GM12873 (cell line): ENCODE measurements around the gene SYTL2.

Experiments
- TF ChIP-seq, protein P1 (sequence below): IDR thresholded peaks from 2 replicates; pipeline ENCODE4 v1.5.1; 2012; ENCODE audit warnings: low read depth, mild to moderate bottlenecking, moderate library complexity, low read length, control low read depth; ENCODE audit not compliant: insufficient read depth; ENCODE audit errors: missing control alignments

SYTL2 gene

DNA sequence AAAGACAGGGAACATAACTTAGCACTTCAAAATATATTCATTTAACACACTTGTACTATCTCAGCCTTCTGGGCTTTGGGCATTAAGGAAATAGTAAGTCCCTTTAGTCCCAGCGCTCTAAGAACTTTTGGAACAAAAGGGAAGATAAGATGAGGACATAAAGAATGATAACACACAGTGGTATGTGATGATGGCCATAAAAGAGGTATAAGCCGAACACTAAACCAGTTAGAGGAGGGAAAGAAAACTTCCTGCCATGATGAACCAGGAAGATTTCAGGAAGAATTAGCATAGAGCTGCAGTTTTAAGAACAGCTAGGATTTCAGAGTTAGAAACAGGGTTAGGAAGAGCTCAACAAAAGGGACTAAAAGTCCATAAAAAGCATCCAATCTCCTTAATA lies 11.8 kb downstream of the SYTL2 start:
- TF ChIP-seq, protein P1, sequence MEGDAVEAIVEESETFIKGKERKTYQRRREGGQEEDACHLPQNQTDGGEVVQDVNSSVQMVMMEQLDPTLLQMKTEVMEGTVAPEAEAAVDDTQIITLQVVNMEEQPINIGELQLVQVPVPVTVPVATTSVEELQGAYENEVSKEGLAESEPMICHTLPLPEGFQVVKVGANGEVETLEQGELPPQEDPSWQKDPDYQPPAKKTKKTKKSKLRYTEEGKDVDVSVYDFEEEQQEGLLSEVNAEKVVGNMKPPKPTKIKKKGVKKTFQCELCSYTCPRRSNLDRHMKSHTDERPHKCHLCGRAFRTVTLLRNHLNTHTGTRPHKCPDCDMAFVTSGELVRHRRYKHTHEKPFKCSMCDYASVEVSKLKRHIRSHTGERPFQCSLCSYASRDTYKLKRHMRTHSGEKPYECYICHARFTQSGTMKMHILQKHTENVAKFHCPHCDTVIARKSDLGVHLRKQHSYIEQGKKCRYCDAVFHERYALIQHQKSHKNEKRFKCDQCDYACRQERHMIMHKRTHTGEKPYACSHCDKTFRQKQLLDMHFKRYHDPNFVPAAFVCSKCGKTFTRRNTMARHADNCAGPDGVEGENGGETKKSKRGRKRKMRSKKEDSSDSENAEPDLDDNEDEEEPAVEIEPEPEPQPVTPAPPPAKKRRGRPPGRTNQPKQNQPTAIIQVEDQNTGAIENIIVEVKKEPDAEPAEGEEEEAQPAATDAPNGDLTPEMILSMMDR = no peak

DNA sequence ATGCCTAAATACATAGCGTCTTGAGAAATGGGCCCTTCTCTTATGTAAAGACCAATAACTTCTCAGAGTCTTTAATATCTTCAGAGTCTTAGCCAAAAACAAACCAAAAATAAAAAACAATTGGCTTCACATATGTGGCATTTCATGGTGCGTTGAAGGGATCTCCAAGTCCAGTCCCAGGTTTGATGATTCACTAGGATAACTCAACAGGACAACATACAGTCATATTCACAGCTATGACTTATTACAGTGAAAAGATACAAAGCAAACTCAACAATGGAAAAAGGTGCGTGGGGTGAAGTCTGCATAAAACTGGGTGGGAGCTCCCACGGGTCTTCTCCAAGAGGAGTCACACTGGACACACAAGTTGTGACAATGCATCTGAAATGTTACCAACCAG lies 12.6 kb downstream of the SYTL2 start:
- TF ChIP-seq, protein P1 = no peak

DNA sequence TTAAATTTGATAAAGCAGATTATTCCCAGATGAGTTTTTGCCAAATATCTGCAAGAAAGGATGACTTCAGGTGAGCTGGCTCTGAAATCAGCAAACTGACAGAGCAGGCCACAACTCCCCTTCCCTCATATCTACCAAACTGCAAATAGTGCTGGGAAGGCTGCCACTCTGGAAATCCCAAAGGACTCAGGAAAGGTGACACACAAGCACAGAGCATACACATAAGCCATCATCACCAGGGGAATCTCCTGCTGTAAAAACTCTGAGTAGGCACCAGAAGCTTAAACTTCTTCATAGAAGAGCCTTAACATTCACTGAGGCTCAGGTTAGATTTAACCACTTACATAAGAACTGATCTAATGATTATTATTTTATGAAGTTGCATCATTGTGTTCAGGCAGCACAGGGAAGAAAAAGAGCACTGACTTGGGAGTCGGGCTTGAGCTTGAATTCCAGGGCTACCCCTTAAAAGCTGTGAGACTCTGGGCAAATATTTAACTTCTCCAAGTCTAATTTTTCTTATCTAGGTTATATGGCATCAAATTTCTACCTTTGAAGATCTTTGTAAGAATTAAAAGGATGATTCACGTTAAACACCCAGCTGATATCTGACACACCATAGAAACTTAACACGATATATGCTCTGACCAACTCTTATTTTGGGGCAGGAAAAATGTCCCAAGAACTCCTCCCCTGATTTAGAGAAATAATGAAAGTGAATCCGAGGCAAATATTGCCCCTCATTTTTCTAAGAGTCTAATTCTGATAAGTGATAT lies 15.0 kb downstream of the SYTL2 start:
- TF ChIP-seq, protein P1 = no peak

DNA sequence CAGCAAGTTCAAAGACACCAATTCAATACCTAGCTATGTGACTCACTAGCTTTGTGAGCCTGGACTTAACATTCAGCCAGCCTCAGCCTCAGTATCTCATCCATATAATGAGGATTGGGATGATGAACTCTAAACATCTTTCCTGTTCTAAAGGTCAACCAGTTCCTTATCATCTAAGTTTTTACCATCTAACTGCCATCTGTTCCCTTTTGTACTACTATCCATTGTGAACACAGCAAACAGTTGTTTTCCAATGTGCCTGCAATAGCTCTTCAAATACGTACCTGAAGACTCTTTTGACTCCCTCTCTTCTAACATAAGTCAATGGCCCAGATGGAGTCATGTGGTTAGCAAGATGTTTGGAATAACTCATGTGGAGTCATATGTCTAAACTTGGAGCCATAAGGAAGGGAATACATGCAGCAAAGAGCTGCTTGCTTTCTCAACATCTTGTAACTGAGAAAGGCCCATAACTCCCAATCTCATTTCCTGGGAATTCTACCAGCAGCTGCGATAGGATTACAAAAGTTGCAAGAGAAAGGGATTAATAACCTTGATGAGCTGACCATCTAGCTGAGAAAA lies 19.4 kb downstream of the SYTL2 start:
- TF ChIP-seq, protein P1 = no peak

DNA sequence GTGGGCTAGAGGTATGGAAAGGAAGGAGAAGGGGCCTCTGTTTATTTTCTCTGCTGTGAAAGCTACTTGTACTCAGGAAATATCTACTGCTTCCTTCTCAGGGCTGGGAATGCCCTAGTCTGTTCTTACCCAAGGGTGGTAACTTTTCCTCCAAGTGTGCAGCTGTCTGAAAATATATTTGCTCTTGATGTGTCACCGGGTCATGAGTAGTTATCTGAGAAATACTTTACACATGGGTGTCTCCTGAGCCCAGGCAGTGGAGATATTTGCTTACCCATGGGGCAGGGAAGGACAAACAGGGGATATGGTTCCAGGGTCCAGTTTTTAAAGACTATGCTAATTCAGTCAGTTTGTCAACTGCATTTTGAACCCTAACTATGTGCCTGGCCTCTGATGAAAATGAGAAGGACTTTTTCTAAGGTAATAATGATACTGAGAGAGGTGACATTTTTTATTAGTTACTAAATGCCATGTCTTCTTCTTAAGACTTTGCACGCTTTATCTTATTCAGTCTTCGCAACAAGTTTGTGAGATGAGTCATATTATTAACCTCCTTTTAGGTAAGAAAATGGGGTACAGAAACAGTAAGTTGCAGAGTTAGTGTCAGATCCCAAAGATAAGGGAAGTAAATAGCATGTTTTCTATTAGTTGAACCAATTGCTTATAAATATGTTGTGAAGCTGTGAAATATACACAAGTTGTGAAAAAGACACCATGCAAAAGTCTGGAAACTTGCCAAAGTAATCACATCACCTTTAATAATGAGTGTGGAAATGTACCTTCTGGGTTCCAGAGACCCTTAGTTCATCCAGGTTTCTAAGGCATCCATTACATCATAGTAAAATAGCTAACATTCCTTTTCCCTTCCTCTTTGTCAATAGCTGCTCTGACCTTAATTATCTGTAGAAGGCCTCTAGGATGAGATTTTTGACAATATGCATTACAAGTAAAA lies 22.9 kb downstream of the SYTL2 start:
- TF ChIP-seq, protein P1 = no peak

DNA sequence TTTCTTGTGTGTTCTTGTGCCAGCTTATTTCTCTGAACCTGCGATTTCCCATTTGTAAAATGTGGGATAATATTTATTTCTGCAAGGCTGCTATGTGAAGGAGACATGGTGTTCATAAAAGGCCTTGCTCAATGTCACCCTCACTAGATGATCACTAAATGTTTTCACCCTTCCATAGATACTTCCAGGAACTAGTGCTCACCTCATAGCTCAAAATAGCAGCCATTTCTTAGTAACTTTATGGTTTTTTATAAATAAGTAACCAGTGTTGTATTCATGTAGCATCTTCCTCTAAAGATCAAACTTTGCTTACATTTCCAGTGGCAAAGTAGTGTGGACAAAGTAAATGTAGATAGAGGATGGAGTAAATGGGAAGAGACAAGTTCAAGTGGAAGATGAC lies 23.8 kb downstream of the SYTL2 start:
- TF ChIP-seq, protein P1 = no peak
